NCI-H82 (cell line): Measurements from ENCODE around the gene PRKACB.
"Not testable (repeated sequence)": the region's sequence is repeated elsewhere in the genome, so short reads cannot be mapped to it uniquely, and the experiment has no call there.

ENCODE experiments used
- DNase-seq: peaks from one replicate; lab custom pipeline; 2025; lab: John Stamatoyannopoulos, UW

Gene PRKACB

GRCh38 chr1:84143796-84144565 is at the start of gene PRKACB:
Gene PRKACB, plus strand, starts transcription at chr1:84144271. Its CDS starts 91 bp downstream, at chr1:84144362.
- DNase-seq = no peak

GRCh38 chr1:84095308-84095707 is 48.8 kb upstream of the PRKACB start:
- no peak for DNase-seq

GRCh38 chr1:84096176-84096575 is 47.9 kb upstream of the PRKACB start:
- no peak for DNase-seq

- DNase-seq = no peak
Measured at GRCh38 chr1:84101204-84101603, 42.9 kb upstream of the PRKACB start.

GRCh38 chr1:84103197-84103992 is 40.7 kb upstream of the PRKACB start:
- peak; percentile 50 for DNase-seq

GRCh38 chr1:84107538-84107937 is 36.5 kb upstream of the PRKACB start:
- DNase-seq = not testable (repeated sequence)

GRCh38 chr1:84107955-84108354 is 36.1 kb upstream of the PRKACB start:
- DNase-seq = no peak

GRCh38 chr1:84108900-84109578 is 35.0 kb upstream of the PRKACB start:
- DNase-seq = no peak

- no peak for DNase-seq
Measured at GRCh38 chr1:84110629-84111028, 33.4 kb upstream of the PRKACB start.

- DNase-seq = no peak
Measured at GRCh38 chr1:84116558-84116957, 27.5 kb upstream of the PRKACB start.

- no peak for DNase-seq
Measured at GRCh38 chr1:84117868-84118267, 26.2 kb upstream of the PRKACB start.

- peak; percentile 27 for DNase-seq
Measured at GRCh38 chr1:84121360-84121759, 22.7 kb upstream of the PRKACB start.

GRCh38 chr1:84122780-84123382 is 21.2 kb upstream of the PRKACB start:
- peak; percentile 68 for DNase-seq

- no peak for DNase-seq
Measured at GRCh38 chr1:84133479-84133878, 10.6 kb upstream of the PRKACB start.

- DNase-seq = no peak
Measured at GRCh38 chr1:84135341-84135740, 8.7 kb upstream of the PRKACB start.

GRCh38 chr1:84141182-84142003 is 2.7 kb upstream of the PRKACB start:
- no peak for DNase-seq

- no peak for DNase-seq
Measured at GRCh38 chr1:84145068-84145467, 997 bp downstream of the PRKACB start.

GRCh38 chr1:84146411-84147032 is 2.5 kb downstream of the PRKACB start:
- DNase-seq = no peak

- DNase-seq = peak; percentile 14
Measured at GRCh38 chr1:84148758-84149157, 4.7 kb downstream of the PRKACB start.

- DNase-seq = no peak
Measured at GRCh38 chr1:84152649-84153056, 8.6 kb downstream of the PRKACB start.

GRCh38 chr1:84155517-84155916 is 11.4 kb downstream of the PRKACB start:
- DNase-seq = no peak
